Stimulated activated CD8-positive, alpha-beta memory T cell treated with anti-CD3 and anti-CD28 coated beads, Interleukin-2, amount 100 ng/mL, for 48 hours (primary cell): Measurements from ENCODE around the gene IQCE.

ENCODE experiments used
- DNase-seq, 2 donors: peaks; one replicate each; pipeline ENCODE4 v3.0.0-alpha.2; 2020; ENCODE audit warnings: low read depth in 2 of 2

IQCE gene

DNA sequence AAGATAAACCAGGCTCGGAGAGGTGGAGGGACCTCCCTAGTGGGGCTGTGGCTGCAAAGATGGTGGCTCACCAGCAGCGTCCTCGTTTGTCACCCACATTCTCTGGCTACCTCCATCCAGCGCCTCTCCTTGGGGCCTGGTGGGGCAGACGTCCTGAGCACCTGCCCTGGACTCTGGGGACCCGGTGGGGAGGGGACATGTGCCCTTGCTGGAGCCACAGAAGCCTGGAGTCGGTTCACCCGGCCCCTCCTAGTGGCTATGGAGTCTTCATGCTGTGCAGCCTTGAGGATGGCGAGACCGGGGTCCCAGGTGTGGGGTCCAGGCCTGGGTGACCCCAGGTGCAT lies 87.5 kb downstream of the IQCE start:
- no peak for DNase-seq

GRCh38 chr7:2646680-2647571 lies 88.1 kb downstream of the IQCE start:
- DNase-seq, result no peak

GRCh38 chr7:2647594-2648172 lies 88.9 kb downstream of the IQCE start:
- no peak for DNase-seq

DNA sequence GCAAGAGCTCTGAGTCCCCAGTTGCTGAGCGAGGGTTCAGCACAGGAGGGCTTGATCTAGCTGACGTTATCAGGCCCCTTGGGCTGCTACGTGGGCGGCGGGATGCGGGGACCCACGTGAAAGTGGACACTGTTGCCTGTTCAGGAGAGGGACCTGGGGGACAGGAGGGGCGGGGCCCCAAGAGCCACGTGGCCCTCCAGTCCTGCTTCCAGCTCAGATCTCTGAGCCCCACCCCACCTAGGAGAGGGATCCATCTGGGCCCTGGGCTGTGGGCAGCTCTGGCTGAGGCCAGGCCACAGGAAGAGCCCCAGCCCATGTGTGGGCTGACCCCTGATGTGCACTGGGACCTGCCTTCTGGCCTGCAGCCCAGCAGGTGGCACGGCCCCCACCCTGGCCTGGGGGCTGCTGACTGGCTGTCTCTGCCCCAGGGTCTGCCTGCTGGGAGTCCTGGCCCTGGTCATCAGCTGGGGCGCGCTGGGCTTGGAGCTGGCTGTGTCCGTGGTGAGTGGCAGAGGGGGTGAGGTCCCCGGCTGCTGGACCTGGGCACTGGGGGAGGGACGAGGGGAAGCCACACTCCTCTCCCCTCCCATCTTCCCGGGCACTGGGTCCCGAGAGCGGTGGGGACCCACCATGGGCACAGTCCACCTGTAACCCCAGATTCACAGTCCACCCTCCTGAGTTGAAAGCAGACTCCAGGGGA lies 90.5 kb downstream of the IQCE start:
- no peak for DNase-seq

- DNase-seq, result no peak
Measured at GRCh38 chr7:2649991-2650390, 91.2 kb downstream of the IQCE start.

GRCh38 chr7:2650451-2650850 lies 91.7 kb downstream of the IQCE start:
- no peak for DNase-seq

DNA sequence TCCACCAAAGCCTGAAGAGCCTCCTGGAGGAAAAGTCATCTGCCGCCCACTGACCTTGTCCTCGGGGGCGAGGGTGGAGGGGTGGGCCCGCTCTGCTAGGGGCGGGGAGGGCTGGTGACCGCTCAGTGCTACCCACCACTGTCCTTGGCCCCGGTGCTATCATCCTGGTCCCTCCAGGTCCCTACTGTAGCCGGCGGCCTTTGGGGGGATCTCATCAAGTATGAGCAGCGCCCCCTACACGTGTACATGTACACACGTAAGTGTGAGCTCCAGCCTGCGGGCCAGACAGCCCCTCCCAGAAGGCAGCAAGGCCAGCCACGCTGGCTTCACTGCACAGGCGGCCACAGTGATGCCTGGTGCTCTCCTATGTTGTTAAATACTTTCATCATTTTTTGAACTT lies 92.6 kb downstream of the IQCE start:
- DNase-seq, result no peak

- no peak for DNase-seq
Measured at GRCh38 chr7:2651847-2652735, 93.3 kb downstream of the IQCE start.

DNA sequence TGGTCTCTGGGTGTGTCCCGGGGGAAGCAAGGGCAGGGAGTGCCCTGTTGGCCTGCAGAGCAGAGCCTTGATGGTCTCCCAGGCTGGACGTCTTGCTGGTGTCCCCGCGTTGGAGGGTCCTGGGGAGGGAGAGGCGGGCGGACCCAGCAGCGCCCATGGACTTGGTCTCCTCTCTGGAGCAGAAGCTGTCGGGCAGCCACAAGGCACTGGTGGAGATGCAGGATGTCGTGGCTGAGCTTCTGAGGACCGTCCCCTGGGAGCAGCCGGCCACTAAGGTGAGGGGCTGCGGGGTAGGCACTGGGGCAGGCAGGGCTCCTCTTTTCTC lies 93.9 kb downstream of the IQCE start:
- DNase-seq, result no peak

- DNase-seq, result no peak
Measured at GRCh38 chr7:2654059-2654458, 95.3 kb downstream of the IQCE start.

GRCh38 chr7:2655870-2656614 lies 97.3 kb downstream of the IQCE start:
- DNase-seq, result no peak

DNA sequence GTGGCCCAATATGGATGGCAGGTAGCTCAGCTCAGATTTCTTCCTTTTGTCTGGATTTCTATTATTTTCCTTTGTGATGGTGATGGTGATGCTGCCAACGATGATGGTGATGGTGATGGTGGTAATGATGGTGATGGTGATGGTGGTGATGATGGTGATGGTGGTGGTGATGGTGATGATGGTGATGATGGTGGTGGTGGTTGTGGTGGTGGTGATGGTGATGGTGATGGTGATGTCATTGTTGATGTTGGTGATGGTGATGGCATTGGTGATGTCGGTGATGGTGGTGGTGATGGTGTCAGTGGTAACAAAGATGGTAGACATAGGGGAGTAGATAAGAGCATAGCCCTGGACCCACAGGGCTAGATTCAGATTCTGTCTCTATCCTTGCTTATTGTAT lies 98.4 kb downstream of the IQCE start:
- no peak for DNase-seq

- no peak for DNase-seq
Measured at GRCh38 chr7:2657920-2658671, 99.3 kb downstream of the IQCE start.

GRCh38 chr7:2658941-2659340 lies 100.2 kb downstream of the IQCE start:
- no peak for DNase-seq

DNA sequence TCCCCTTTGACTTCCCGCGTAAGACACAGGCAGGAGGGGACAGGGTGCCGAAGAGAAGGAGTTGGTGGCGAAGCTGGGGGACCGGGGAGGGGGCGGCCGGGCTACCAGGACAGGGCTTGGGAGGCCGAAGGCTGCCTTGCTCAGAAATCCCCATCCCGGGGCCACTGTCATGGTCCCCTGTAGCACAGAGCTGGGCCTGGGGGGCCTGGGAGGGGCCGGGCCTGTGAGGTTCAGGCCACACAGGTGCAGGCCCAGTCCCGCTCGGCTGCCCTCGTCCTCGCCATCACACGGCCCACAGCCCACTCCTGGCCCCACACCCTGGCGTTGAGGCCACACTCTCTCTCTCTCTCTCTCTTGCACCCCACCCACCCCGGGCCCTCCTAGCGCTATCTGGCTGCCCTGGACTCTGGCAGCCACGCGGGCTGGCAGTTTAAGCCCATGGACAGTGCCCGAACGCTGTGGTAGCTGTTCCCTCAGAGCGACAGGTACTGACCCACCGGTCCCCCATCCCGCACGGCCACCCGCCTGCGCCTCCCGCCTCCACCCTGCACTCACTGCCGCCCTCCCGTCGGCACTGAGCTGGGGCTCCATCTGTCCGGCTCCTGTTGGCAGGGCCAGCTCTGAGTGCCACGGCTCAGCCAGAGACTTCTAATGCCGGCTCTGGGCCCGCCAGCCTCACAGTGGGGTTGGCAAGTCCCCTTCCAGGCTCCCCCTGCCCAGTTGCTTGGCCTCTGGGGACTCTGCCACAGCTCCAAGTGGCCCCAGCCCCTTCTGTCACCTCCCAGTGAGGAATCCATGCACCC lies 101.0 kb downstream of the IQCE start:
- DNase-seq, result no peak

DNA sequence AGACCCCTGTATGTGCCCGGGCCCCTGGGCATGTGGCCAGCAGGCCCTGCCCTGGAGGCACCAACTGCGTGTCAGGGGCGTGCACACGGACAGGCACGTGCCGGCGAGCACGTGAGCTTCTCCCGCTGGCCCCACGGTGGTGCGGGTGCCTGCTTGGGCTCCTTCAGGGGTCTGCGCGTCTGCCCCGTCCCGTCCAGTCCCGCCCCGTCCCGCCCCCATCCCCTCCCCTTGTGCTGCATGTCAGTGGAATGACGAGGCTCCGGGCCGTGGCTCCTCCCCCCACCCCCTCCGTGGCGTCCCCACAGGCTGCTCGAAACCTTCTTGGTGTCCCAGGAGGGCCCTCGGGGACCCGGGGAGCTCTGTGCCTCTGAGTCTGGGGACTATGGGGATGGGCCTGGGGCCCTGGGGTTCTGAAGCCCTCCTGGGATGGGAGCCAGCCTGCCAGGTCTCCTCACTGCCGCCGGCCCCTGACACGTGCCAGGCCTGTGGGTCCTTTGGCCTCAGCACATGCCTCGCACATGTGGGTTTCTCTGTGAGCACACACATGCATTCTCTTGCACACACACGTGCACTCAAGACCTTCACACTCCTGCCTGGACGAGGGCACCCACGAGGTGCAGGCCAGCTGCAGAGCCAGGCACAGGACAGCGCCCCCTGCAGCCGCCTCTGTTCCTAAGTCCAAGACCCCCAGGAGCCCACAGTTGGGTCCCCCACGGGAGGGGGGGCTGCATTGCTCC lies 101.7 kb downstream of the IQCE start:
- no peak for DNase-seq

DNA sequence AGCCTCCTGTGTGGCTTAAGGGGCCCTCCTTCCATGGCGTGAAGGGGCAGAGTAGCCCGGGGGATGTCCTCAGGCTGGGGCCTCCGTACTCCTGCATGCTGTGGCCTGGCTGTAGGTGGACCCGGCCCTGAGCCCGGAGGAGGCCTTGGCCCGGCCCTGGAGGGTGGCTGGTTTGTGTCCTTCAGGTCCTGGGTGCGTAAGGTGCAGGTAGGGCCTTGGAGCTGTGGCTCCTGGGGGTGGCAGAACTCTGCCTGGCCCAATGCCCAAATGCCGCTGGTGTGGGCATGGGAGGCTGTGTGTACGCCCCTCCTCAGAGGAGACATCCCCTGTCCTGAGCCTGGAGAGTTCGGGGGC lies 102.3 kb downstream of the IQCE start:
- no peak for DNase-seq

- DNase-seq, result no peak
Measured at GRCh38 chr7:2661602-2662272, 103.0 kb downstream of the IQCE start.
